Peyer's patch (tissue), 4 donors: ENCODE measurements around the gene USP22. TPM values are rescaled to one million over a fixed set of nuclear protein-coding genes. Genes with fewer than 3 reads are reported as not detected.

Experiments
- DNase-seq, 3 donors: peaks; one replicate each; pipeline ENCODE4 v3.0.0-alpha.2; 2017 to 2019
- H3K27ac ChIP-seq, 4 donors: fragments of 200-600 bp; sonication (generic); one replicate each; pipeline ENCODE4 v1.5.1; 2016 to 2019
- H3K27me3 ChIP-seq, 2 donors: fragments of 200-600 bp; sonication (generic); one replicate each; pipeline ENCODE4 v1.5.1; 2019
- H3K36me3 ChIP-seq, 3 donors: fragments of 200-600 bp; sonication (generic); one replicate each; pipeline ENCODE4 v1.5.1; 2016 to 2019
- H3K4me1 ChIP-seq, 4 donors: fragments of 200-600 bp; sonication (generic); one replicate each; pipeline ENCODE4 v1.5.1; 2016 to 2019
- H3K4me3 ChIP-seq, 4 donors: fragments of 200-600 bp; sonication (generic); 1 replicate in 3 of 4; 2 replicates in 1 of 4; pipeline ENCODE4 v1.5.1; 2016 to 2019; ENCODE audit warnings: mild to moderate bottlenecking in 1 of 4
- H3K9me3 ChIP-seq, 4 donors: fragments of 200-600 bp; sonication (generic); one replicate each; pipeline ENCODE4 v1.5.1; 2016 to 2019; ENCODE audit warnings: mild to moderate bottlenecking in 1 of 4
- POLR2A ChIP-seq, 2 donors: fragments of 450-650 bp; IDR thresholded peaks; one replicate each; pipeline ENCODE4 v1.5.1; 2017; ENCODE audit warnings: antibody characterized with exemption in 2 of 2, mild to moderate bottlenecking in 2 of 2, moderate library complexity in 2 of 2
- total RNA-seq, 4 donors: library from RNA; depleted of rRNA; stranded (reverse); fragments of >200 nt; gene quantifications; one replicate each; pipeline ENCODE4 v1.1.0, GENCODE V29; 2016
- TF ChIP-seq, protein P1 (sequence below), 6 experiments: fragments of 450-650 bp in 4 of 6; fragments of 200-600 bp in 2 of 6; sonication (generic) in 1 of 6; IDR thresholded peaks; one replicate each; pipeline ENCODE4 v1.5.1; 2017 to 2019; ENCODE audit warnings: antibody characterized with exemption in 6 of 6, mild to moderate bottlenecking in 3 of 6, moderate library complexity in 1 of 6

The USP22 gene
- total RNA-seq, 4 donors from 2014 or later = 125 to 229 (median 146) TPM

DNA sequence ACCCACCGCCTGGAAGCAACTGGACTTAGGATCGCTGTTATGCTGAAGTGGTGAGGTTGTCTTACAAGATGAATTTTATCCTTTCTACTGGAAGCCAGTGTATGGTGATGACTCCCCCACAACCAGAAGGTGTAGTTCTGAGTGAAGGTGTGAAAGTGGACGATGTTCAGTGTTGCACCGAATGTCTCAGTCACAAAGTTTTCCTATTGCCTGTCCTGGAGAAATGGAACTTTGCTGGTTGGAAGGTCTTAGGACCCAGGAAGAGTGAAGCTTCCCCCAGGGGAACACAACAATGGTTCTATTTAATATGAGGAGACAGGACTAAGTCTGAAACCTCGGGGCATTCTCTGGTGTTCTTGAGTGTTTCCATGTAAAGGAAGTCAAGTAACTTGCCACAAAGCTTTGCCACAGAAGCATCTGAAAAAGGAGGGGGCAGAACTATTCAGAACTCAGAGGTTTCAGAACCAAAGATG is 44.2 kb downstream of the USP22 start:
- Histone ChIP-seq H3K9me3 (no peaks in the 10 kb centered on the region), H3K36me3 (peaks cover 0 to 37% (median 0%) of the 10 kb centered on the region in 3 donors), H3K27me3 (no peaks in the 10 kb centered on the region), H3K4me1 (peaks cover 0 to 30% (median 0%) of the 10 kb centered on the region in 4 donors), H3K4me3 (no peak overlapping the region), H3K27ac (peak overlapping the region in 2 of 4 donors; percentile 9 to 17)
- DNase-seq = no peak
- TF ChIP-seq, protein P1, sequence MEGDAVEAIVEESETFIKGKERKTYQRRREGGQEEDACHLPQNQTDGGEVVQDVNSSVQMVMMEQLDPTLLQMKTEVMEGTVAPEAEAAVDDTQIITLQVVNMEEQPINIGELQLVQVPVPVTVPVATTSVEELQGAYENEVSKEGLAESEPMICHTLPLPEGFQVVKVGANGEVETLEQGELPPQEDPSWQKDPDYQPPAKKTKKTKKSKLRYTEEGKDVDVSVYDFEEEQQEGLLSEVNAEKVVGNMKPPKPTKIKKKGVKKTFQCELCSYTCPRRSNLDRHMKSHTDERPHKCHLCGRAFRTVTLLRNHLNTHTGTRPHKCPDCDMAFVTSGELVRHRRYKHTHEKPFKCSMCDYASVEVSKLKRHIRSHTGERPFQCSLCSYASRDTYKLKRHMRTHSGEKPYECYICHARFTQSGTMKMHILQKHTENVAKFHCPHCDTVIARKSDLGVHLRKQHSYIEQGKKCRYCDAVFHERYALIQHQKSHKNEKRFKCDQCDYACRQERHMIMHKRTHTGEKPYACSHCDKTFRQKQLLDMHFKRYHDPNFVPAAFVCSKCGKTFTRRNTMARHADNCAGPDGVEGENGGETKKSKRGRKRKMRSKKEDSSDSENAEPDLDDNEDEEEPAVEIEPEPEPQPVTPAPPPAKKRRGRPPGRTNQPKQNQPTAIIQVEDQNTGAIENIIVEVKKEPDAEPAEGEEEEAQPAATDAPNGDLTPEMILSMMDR (IDR thresholded peaks at IDR 0.05) = no peak
- TF ChIP-seq POLR2A (IDR thresholded peaks at IDR 0.05) = no peak

DNA sequence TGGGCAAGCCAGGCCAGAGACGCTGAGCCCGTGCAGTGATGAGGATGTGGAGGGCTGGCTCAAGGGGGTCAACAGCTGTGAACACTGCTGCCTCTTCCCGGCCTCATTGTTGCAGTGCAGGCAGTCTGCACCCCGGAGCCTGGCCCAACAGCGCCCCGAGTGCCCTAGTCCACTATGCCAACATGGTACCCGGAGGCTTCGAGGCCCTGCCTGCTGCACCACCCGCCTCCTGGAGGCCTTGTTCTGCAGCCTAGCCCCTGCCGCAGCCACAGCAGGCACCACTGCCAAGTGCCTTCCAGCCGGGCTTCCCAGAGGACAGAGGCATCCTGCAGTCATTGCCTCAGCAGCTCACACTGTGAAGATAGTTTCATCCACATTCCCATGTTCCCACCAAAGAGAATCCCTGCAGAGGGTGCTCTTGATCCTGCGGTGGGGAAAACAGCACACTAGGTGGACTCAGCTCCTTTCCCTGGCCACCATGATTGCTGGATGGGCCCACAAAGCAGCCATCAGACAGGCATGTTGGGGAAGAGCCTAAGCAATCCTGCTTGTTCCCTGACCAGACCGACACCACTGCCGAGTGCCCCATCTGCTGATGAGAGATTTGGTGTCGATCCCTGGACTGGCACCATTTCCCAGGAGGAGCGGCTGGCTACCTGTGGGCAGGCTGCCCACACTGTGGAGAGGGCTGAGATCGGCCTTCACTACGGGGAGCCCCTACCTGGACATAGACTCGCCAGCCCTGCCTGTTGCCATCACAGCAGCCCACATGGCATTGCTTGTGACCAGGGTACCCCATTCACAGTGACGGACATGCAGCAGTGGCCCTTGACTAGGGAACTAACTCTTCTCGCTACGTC is 44.9 kb downstream of the USP22 start:
- peak in 2 of 3 donors; percentile 40 to 43 for DNase-seq
- no peak overlapping the region for H3K27ac ChIP-seq
- H3K36me3 ChIP-seq = peaks cover 0 to 31% (median 0%) of the 10 kb centered on the region in 3 donors
- H3K9me3 ChIP-seq = no peaks in the 10 kb centered on the region
- no peaks in the 10 kb centered on the region for H3K27me3 ChIP-seq
- peaks cover 0 to 30% (median 0%) of the 10 kb centered on the region in 4 donors for H3K4me1 ChIP-seq
- H3K4me3 ChIP-seq = no peak overlapping the region
- TF ChIP-seq, protein P1 (IDR thresholded peaks at IDR 0.05) = no peak
- TF ChIP-seq POLR2A (IDR thresholded peaks at IDR 0.05) = no peak

DNA sequence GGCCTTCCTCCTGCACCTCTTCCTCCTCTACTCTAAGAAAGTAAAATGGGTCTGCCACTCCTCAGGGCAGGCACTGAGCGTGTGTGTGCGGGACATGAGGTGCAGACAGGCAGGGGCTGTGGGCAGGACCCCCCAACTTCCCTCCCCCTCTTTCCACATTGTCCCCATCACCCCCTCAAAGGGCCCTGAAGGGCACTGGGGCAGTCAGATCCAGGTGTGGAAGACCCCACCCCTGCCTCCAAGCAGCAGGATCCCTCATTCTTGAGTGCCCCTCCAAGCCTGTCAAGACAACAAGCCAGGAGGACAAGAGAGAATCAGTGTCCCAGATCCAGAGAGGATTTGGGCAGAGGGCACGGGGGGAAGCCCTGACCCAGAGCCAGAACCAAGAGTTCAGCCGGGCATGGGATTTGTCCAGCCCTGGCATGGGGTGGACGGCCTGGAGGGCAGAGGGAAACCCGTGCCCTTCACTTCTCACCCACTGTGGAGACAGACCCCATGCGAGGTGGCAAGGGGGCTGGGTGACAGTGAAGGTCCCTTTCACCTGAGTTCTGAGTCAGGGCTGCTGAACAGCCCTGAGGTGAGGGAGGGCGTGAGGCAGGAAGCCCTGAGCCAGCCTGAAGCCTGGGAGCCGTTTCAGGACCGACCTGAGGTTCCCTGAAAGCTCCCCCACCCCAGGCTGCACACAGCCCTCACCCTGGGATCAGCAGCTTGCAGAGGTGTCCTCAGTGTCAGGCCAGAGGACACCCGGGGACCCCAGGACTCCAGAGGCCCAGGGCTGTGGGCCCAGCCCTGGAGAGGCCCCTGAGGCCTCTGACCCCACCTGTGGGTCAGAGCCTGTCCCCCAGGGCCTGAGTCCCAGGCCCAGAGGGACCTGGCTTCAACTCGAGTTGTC is 45.8 kb downstream of the USP22 start:
- Histone ChIP-seq H3K27ac (no peak overlapping the region), H3K36me3 (peaks cover 0 to 21% (median 0%) of the 10 kb centered on the region in 3 donors), H3K4me3 (no peak overlapping the region), H3K4me1 (peaks cover 0 to 22% (median 0%) of the 10 kb centered on the region in 4 donors), H3K9me3 (no peaks in the 10 kb centered on the region), H3K27me3 (no peaks in the 10 kb centered on the region)
- DNase-seq = peak in 1 of 3 donors; percentile 44
- TF ChIP-seq, protein P1 (IDR thresholded peaks at IDR 0.05) = no peak
- TF ChIP-seq POLR2A (IDR thresholded peaks at IDR 0.05) = no peak

DNA sequence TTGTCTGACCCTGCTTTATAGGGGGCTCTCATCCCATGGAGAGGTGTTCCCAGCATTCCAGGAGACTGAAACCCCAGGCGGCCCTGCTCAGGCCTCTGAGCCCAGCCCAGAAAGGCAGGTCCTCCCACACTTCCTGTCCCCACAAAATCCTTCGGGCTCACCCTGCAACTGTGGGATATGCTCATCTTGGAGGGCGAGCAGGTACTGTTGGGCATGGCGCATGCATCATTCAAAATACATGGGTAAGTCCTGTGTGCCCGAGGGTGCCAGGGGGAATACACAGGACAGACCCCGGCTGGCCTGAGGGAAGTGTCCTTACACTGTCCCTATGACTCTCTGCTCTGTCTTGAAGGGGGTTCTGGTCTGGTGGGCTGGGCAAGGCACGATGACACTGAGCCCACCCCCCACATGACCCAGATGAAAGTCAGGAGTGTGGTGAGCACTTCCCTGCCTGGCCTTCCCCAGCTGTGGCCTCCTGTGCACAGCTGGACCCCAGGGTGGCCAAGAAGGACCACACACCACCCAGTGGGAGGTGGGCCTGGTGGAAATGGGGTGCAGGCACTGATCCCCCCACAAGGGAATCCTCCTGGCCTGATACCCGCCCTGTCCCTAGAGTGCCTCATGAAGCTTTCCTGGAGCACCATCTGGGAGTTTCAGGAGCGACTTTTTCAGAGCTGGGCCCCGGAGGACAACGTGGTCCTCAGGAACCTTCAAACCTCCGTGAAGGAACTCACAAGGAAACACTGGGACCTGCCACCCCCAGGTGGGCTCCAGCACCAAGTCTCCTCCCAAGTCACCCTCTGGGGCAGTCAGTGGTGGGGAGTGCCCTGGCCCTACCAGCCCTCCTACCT is 46.7 kb downstream of the USP22 start:
- Histone ChIP-seq H3K4me3 (no peak overlapping the region), H3K36me3 (peaks cover 0 to 16% (median 0%) of the 10 kb centered on the region in 3 donors), H3K27me3 (no peaks in the 10 kb centered on the region), H3K4me1 (peaks cover 0 to 19% (median 0%) of the 10 kb centered on the region in 4 donors), H3K27ac (no peak overlapping the region), H3K9me3 (no peaks in the 10 kb centered on the region)
- peak in 2 of 3 donors; percentile 34 to 39 for DNase-seq
- no peak for TF ChIP-seq POLR2A (IDR thresholded peaks at IDR 0.05)
- TF ChIP-seq, protein P1 (IDR thresholded peaks at IDR 0.05) = no peak
